ENCODE measurements around the gene GOLGA8B.
A peak's percentile ranks its signal among the peaks of the same experiment; 100 is the strongest.
"Not testable (repeated sequence)": the region's sequence is repeated elsewhere in the genome, so short reads cannot be mapped to it uniquely, and the experiment has no call there.

The GOLGA8B gene

GRCh38 chr15:34597316-34597715 is 13.9 kb upstream of the GOLGA8B start:
- DNase-seq, result no peak

GRCh38 chr15:34594361-34594760 is 10.9 kb upstream of the GOLGA8B start:
- no peak for DNase-seq

- no peak for DNase-seq
Observed at GRCh38 chr15:34591306-34591705, 7.9 kb upstream of the GOLGA8B start.

GRCh38 chr15:34588046-34588674 is 4.7 kb upstream of the GOLGA8B start:
- peak; percentile 34 for DNase-seq

DNA sequence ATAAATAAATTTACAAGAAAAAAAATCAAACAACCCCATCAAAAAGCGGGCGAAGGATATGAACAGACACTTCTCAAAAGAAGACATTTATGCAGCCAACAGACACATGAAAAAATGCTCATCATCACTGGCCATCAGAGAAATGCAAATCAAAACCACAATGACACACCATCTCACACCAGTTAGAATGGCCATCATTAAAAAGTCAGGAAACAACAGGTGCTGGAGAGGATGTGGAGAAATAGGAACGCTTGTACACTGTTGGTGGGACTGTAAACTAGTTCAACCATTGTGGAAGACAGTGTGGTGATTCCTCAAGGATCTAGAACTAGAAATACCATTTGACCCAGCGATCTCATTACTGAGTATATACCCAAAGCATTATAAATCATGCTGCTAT is 2.5 kb upstream of the GOLGA8B start:
- not testable (repeated sequence) for DNase-seq

DNA sequence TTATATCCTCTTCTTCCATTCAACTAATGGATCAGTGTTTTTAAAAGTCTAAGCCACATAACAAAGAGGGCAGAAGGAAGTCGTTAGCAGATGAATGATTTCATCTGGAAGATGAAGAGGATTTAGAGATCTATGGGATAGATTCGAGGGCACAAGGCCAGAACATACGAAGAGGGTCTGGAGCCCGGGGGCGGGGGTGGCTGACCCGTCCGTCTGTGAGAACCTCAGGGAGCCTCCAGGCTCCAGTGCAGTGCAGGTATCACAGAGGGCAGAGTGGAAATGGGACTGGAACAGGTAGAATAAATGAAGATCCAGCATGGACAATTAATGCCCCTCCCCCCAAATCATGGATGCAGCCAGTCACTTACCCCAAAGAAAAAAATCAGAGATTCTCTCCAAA is 1.5 kb upstream of the GOLGA8B start:
- DNase-seq, result no peak

DNA sequence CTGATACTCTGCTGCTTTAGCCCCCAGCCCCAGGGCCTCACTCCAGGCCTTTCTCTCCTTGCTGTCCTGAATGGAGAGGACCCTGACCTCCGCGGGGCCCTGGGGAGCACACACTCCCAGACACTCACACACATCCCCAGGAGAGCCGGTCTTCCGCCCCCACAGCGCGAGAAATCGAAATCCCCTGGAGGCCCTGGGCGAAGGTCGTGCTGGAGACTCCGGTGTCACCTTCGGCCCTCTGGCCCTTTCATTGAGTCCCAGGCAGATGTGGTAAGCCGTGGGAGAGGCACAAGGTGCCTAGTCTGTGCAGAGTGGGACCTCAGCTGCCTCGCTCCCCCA is 848 bp upstream of the GOLGA8B start:
- DNase-seq, result no peak

DNA sequence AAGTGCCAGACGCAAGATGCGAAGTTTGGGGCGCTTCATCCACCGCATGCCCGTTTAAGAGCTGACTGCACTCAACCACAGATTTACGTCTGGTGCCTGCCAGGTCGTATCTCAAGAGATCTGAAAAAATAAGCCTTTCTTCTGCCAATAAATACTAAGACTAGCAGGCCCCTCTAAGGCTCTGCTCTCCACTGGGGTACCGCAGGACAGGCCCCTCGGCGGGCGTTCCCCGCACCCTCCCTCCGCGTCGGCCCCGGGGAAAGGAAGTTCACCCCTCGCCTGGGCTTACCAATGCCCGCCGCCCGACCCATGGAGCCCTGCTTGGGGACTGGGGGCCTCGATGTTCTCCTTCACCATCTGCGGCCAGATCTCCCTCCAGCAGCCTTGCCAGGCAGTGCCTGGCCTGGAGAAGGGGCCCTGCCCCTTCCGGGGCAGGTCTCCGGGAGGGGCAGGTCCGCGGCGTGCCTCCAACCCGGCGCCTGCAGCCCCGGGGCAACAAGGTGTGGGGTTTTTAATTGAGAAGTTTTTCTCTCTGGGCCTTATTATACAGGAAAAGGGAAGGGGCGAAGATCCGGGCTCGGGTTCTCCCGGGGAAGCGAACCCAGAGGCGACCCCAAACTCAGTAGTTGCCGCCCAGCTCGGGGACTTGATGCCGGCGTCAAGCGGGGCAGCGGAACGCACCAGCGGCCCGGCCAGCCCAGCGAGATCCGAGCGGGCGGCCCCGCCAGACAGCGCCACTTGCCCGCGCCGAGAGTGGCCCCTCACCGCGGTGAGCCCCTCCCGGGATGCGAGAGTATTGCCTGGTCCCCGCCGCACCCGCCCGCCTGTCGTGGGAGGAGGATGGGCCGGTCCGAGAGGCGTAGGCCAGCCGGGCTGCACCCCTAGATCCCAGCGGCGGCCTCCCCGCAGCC is 735 bp downstream of the GOLGA8B start:
- DNase-seq, result no peak

DNA sequence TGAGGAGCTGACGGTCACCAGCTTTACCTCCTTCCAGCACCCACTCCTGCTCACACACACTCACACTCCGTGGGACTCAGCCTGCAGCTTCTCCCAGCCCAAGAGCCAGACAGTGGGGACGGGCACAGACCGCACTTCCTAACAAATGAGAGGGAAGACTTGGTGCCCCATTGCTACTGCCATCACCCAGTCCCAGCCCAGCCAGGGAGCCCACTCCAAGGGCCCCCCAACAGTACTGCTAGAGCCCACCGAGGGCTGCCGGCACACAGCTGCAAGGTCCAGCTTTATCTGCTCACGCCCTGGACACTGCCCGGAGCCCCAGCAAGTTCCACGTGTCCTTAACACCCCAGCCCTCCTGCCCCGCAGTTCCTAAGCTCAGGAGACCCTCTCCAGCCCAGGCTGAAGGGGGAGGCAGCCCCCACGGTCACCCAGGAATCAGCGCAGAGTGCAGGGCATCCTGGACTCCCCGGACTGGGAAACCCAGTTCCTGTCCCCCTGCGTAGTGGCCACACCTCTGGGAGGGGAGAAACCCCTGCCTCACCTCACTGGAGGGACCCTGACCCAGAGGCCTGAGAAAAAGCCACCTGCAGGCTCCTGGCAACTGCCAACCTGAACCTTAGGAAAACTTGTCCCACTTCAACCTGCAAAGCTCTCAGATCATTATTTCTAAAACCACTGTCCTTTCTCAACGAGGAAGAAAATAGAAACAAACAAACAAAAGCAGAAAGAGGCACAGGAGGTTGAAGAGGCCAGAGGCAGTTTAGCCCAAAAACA is 1.6 kb downstream of the GOLGA8B start:
- not testable (repeated sequence) for DNase-seq

DNA sequence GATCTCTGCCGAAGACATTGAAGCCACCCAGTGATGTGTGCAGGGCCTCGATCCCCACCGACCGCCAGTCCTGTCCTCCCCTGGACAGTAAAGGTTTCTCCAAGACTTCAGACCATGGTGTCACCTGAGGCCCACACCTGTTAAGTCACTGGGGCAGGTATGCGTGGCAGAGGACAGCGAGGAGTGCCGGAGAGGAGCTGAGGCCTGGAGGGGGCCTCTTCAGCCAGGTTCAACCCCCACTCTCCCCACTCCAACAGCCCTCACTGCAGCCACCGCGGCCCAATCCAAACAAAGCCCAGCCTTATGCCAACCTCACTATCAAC is 2.4 kb downstream of the GOLGA8B start:
- DNase-seq, result no peak

- DNase-seq, result not testable (repeated sequence)
Observed at GRCh38 chr15:34580251-34581042, 3.0 kb downstream of the GOLGA8B start.

DNA sequence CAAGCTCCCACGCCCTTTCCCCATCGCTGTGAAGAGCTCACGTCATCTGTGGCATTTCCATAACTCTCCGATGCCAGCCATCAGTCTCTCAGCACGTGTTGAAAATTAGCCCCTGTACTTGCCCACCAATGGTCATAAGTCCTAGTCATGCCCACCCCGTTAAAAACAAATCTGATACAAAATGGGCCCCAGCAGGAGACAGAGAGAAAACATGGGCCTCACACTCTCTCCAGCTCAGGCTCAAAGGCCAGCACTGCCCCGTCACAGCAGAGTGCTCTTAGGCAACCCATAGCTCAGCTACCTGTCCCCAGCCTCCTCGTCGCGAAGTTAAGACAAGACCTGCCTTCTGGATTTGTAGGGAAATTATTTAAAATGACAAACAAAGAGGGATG is 5.2 kb downstream of the GOLGA8B start:
- no peak for DNase-seq

DNA sequence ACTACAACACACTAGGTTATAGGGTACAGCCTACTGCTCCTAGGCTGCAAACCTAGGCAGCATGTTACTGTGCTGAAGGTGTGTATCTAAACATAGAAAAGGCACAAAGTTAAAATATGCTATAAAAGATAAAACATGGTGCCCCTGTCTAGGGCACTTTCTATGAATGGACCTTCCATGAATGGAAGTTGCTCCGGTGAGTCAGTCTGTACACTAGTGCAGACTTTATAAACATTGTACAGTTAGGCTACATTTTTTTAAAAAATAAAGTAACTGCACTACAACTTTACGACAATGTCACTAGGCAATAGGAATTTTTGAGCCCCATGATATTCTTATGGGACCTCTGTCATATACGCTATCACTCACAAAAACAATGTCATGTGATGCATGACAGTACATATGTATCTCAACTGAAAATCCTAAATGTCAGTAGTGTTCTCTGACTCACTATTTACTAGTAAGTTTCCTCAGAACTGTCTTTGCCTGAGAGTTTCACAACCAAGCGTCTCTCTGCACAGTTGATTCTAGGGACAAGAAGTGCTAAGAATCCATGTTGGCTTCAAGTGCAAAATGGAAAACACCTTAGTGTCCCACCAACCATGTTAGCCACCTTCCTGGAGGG is 5.7 kb downstream of the GOLGA8B start:
- DNase-seq, result not testable (repeated sequence)

DNA sequence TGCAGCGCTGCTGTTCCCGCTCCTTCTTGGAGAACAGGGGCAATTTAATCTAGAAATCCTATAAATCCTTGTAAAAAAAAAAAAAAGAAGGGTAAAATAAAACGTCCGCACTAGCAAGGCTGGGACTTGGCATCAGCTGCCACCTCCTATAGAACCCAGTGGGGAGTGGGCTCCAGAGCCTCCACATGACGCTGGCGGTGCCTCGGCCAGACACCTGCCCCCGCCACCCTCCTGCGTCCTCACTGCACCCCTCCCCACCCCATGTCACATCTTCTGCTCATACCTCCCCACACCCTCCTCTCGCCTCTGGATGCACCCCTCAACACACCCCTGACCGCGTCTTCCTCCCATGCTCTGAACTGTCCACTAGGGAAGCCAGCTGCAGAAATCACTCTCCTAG is 8.4 kb downstream of the GOLGA8B start:
- not testable (repeated sequence) for DNase-seq

- DNase-seq, result not testable (repeated sequence)
Observed at GRCh38 chr15:34572921-34573320, 10.5 kb downstream of the GOLGA8B start.

- not testable (repeated sequence) for DNase-seq
Observed at GRCh38 chr15:34572019-34572641, 11.3 kb downstream of the GOLGA8B start.

DNA sequence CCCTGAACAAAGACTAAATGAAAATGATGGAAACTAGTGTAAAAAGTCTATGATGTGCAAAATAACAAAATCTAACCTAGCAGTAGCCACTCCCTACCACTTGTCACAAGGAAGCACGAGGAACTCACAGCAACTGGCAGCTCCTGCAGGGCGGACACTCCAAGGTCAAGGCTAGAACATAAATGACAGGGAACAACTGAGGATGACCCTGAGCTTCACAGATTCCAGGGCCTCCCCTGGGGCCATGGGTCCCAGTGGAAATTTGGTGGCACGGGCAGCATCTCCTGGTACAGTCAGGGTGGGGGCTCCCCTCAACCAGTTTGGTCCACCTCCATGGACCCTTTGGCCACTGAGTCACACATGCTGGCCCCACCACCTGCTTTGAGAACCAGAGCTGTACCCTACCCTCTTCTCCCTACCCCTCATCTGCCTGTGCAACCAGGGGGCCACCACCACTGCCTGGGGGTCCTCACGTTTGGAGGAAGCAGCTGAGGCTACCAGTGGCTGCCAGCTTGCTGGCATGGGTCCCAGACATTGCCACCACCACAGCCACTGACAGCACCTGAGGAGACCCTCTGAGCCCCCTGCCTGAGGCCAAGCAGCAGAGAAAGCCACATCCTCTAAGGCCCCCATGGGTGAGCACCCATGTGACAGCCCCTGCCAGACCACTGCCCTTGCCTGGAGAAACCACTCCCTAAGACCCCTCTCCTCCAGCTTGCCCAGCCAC is 13.6 kb downstream of the GOLGA8B start:
- not testable (repeated sequence) for DNase-seq

DNA sequence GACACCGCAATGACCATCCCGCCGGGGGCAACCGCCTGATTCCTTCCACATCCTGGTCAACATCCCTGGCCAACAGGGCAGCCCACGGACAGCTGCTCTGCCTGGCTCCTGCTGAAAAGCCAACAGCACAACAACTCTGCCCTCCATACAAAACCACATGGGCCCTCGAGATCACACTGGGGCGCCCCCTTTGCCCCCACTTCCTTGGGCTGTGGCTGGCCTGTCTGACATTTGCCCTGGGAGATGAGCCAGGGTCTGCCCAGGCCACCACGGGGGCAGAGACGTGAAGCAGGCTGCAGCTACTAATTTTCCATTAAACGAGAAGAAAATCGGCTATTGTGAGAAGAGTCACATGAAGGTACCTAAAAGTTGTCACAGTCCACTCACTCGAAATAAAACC is 16.3 kb downstream of the GOLGA8B start:
- not testable (repeated sequence) for DNase-seq

- DNase-seq, result not testable (repeated sequence)
Observed at GRCh38 chr15:34564711-34565110, 18.7 kb downstream of the GOLGA8B start.

GRCh38 chr15:34560814-34561213 is 22.6 kb downstream of the GOLGA8B start:
- not testable (repeated sequence) for DNase-seq

GRCh38 chr15:34559764-34560163 is 23.7 kb downstream of the GOLGA8B start:
- DNase-seq, result not testable (repeated sequence)

All from NCI-H2107 (cell line).